NCI-H226 (cell line): ENCODE data around the gene IL3.

Experiments
- DNase-seq: peaks from one replicate; pipeline ENCODE4 v3.0.0-alpha.2; 2015

Gene IL3, protein sequence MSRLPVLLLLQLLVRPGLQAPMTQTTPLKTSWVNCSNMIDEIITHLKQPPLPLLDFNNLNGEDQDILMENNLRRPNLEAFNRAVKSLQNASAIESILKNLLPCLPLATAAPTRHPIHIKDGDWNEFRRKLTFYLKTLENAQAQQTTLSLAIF

DNA sequence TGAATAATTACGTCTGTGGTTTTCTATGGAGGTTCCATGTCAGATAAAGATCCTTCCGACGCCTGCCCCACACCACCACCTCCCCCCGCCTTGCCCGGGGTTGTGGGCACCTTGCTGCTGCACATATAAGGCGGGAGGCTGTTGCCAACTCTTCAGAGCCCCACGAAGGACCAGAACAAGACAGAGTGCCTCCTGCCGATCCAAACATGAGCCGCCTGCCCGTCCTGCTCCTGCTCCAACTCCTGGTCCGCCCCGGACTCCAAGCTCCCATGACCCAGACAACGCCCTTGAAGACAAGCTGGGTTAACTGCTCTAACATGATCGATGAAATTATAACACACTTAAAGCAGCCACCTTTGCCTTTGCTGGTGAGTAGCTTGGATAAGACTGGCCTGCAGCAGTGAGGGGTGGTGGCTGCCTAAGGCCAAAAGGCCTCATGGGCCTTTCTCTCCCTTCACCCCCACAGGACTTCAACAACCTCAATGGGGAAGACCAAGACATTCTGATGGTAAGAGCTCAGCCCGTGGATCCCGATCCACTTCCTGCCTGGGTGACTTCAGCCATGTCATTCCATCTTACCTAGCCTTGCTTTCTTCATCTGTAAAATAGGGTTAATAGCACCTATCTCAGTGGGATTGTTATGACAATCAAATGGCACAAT, at the start of gene IL3:
Gene IL3, plus strand, starts transcription at position 155 of the 661 bp plus-strand sequence. Its CDS starts 52 bp downstream, at position 207.
- DNase-seq: no peak

DNA sequence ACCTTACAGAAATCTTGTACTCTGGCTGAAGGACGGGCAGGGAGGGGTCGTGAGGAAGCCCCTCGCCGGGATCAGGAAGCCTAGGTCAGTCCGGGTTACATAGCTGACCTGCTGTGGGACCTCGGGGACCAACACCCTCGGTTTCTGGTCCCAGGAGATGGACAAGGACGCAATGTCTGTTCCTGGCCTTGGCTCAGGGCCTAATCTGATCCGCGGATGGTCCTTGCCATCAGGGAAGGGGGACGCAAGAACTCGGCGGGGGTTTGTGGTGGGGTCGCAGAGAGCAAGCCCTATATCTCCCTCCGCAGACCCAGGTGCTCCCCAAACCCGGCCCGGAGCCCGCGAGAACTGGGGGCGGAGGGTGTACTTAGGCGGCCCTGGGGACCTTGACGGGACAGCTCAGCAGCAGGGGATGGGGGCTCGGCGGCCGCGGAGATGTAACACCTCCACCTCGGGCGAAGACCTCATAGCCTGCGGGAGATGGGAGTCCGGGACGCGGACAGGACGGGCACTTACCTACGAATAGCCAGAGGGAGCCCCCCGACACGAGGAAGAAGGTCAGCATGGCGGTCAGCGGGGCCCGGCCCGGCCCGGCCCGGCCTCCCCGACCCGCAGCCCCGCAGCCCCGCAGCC, 49.4 kb upstream of the IL3 start:
- DNase-seq: no peak

DNA sequence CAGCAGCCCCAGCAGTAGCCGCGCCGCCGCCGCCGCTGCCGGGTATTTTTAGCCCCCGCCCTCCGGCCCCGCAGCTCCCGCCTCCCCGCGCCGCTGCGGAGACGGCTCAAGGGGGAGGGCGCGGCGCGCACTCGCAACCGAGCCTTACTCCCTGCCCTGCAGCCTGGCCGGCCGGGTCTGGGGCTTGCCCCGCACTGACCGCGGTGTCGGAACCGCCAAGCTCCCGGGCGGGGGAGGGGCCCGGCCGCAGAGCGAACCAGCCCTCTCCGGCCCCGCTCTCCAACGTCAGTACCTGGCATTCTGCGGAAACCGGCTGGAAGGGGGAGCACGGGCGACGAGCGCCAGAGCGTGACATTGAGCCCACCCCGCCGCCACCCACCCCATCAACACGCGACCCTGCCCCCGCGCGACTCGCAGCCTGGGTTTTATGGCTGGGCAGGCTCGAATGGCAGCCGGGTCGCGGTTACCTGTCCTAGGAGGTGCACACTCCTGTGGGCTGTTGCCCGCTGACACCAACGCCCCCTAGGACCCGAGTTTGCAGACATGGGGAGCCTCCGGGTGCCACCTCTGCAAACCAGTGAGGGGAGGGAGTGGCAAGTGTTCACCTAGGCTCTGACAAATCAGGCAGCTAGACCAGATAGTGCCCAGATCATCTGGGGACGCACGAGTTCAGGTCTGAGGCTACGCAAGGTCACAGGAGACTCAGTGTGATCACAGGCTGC, 48.7 kb upstream of the IL3 start, which contains the start of gene ACSL6:
Gene ACSL6, minus strand, starts transcription at position 37 of the 722 bp plus-strand sequence. CDS start 105 bp downstream, outside the sequence.
- DNase-seq: no peak

DNA sequence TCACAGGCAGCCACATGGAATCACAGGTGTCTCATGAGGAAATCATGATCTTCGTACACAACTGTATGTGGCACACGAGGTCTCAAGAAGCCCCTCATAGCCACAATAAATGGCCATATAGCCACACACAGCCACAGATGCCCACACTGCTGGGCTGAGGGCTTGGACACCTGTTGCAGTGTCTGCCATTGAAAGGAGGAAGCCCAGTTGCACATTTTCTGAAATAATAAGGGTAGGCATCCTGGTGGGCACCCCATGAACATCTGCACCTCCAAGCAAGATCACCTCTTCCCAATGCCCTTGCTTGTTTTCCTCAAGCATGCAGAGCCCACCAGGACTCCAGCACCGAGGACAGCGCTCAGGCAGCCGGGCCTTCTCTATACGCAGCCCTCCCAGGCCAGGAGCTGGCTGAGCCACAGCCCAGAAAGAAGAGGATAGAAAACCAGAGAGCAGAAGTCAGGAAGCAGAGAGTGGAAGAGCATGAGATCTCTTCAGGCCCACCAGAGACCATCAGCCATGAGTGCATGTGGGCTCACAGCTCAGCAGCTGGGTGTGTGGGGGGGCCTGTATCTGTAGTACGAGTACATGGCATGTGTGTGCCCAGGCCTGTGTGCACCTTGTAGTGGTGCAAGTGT, 48.0 kb upstream of the IL3 start:
- DNase-seq: peak; percentile 26

DNA sequence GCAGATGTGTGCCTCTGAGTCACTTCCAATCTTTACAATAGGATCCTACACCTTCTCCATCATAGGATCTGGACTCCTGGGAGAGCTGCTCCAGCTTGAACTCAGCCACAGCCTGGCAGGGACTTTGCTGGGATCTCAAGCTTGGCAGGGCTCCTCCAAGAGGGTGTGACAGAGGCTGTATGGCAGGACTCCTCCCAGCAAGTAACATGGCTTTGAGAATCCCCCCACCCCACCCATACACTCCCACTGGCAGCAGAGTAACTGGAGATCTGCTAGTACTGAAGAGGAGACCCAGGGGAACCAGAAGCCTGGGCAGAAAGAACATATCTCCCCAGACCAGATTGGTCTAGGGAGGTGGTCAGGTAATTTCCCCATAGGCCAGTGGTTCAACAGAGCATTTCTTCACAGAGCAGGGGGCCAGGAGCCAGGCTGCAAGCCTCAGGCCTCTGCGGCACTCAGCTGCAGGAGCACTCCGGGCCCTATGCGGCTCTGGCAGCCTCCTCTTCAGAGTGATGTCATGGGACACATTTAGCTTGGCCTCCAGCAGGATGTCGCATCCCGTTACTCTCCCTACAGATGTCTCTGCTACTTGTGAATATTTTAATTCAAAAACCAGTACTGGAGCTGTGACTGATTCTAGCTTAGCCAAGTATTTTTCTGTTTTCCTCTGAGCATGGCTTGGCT, 47.3 kb upstream of the IL3 start:
- DNase-seq: no peak

DNA sequence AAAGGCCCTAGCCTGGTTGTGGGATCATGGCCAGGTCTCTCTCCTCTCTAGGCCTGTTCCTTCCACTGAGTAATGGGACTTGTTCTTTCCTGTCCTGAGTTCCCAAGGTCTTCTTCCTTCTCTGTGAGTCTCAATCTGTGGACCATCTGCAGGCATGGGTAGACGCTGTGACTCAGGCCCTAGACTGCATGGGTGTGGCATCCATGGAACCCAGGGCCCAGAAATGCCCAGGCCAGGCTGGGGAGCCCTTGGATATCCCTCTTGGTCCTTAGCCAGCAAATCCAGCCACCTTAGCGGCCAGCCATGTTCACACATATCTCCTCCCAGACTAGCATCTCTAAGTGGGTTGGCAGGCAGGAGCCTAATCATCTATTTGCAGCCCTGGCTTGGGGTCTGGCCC, 46.7 kb upstream of the IL3 start:
- DNase-seq: no peak

DNA sequence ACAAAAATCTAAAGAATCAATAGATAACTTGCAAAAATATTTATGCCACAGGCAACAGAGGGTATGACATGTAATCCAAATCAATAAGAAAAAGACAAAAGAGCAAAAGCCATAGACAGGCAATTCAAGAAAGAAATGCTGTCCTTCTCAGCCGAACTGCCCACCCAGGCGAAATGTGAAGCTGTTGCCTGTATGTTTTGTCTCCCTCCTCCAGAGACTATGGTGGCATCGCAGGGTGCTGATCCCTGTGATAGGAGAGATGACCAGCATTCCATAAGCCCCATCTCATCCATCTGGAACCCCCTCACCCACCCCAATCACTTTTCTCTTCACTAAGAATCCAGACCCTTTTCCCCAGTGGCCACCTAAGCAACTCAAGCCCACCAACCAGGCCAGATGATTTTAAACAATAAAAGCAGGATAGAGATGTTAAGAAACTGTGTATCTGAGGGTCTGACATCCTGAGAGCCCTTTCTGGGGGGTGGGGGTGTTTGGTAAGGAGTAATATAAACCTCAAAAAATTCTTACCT, 43.7 kb upstream of the IL3 start:
- no peak for DNase-seq

DNA sequence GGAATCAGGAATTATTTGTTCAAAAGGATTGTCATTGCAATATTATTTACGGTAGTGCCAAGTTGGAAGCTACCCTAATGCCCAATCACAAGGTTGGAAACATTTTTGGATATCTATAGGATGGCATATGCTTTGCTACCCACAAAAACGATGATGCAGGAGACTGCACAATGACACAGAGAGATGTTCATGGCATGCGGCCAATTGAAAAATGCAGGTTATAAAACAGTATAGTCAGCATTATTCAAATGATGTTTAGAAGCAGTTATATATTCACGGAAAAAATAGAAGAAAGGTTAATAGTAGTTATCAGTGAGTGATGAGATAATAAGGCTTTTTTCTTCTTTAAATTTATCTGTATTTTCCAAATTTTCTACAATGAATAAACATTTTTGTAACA, 43.1 kb upstream of the IL3 start:
- DNase-seq: no peak

DNA sequence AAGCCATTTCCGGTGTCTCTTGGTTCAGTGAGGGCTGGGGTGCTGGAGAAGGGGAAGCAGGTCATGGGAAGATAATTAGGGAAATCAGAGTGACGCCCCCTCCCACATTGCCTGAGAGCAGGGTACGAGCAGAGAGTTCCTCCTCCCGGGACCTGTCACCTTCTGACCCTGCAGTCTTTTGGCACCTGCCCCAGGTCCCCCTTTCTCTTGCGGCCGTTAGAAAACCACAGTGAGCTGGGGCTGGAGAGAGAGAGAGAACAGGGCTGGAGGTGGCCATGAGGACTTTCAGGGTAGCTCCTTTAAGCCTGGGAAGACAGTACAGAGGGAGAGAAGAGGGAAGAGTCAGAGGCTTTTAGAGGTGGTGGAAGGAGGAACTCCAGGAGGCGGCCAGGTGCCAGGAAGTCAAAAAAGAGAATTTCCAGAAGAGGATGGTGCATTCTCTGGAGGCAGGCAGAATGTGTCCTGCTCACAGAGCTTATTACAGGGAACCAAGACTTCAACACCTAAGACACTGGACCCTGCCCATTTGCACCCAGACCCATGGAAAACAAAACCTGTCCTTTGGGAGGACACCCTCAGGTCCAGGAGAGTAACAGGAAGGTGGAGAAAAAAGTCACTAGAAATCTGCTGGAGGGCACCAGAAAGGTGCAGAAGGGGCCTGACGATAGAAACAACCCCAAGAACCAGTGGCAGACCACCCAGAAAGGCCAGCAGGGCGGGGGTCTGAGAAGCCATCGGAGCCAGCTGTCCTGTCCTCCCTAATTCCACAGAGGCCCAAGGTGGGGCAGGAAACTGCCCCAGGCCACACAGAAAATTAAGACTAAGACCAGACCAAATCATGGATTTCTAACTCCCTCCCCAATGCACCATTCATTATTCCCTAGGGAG, 42.5 kb upstream of the IL3 start:
- no peak for DNase-seq

DNA sequence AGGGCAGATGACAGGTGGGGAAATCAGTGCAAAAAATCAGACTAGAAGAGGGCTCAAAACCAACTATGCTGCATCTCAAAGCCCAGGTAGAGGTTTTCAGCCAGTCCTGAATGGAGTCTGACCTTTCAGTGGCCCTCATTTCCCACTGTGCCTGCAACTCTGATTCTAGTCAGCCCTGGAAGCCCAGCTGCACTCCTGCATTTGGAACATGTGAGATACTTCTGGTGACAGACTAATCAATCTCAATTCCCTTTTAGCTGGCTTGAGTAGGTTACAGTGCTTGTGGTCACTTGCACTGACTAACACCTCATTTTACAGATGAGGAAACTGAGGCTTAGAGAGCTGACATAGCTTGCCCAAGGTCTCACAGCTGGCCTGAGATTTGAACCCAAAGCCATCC, 41.1 kb upstream of the IL3 start:
- no peak for DNase-seq

DNA sequence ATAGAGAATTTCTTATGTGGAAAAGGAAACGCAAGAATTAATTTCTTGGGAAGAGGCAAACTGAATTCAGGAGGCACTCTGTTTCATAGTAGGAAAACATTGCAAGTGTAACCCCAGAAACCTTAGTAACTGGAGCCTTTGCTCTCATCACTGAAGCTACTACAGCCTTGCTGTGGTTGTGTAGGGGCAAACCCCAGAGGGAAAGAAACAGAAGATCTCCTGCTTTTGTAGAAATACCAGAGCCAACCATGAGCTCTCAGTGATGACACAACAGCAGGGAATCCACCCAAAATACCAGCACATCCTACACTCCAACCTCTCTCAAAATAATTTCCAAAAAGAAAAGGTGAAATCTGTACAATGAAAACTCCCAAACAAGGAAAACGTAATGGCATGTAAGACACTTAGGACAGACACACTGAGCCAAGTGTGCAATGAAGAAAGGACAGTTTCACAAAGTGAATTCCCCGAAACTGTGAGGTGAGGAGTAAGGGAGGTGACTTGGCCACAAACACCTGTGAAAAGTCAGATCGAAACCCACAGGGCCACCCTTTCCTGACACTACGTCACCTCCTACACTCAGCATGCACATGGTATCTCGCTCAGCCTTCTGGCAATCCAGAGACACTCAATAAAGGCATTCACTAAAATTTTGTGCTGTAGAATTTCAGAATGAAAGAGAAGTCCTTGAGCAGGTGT, 40.4 kb upstream of the IL3 start:
- no peak for DNase-seq

DNA sequence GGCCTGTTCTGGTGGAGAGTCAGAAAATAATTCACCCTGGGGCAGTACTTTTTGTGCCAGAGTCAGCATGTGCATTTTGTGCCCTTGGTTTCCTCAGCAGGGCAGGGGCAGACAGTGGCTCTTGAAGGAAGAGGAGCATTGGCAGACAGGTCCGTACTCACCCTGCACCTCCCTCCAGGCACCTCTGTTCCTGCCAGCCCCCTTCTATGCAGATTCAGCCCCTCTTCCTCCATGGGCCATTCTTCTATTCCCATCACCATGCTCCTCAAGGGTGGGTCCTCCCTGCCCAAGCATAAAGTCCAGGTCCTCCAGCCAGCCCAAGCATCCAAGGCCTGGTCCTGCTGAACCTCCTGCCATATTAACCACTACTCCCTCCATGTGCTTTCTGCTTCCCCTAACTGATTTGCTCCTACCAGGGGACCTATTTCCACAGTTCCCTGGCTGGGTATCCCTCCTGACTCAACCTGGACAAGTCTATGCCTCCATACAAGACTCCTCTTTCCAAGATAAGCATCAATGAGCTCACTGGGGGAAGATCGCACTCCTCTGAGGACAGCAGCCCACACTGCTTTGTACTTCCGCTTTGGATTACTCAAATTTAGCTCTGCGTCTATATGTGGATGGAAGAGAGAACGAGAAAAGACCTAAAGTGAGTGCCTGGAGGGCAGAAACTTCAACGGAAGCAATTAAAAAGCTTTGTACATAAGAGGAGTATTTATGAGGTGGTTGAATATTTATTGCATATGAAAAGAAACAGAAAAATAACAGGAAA, 39.7 kb upstream of the IL3 start:
- DNase-seq: no peak

DNA sequence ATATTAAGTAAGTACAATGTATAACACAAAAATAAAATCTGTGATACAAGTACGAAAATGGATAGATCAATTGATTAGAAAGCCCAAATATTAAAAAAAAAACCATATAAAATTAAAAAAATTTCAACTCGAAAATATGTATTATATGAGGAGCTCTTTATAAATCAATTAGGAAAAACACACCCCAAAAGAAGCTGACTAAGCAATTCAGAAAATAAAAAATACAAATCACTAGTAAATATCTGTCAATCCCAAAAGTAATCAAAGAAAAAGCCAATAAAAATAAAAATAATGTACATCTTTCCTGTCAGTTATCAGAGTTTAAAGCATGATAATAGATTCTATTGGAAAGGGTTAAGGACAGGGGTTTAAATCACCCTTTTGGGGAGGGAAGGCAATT, 38.8 kb upstream of the IL3 start:
- DNase-seq: no peak

DNA sequence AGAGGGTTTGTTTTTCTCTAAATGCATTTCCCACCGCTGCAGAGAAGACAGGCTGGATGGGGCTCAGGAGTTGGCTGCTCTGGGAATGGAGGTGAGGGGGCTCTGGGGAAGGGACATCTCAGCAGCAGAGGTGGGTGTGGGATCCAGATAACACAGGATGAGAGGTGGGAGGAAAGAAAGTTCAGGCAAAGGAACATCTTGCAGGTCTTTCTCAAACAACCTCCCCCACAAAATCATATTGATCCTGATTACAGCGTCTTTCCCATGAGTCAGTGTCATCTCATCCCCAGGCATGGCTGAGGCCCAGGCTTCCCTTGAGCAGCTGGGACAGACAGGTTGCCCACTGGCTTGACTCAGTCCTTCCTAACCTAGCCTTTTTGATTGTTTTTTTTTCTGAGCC, 37.7 kb upstream of the IL3 start:
- no peak for DNase-seq

DNA sequence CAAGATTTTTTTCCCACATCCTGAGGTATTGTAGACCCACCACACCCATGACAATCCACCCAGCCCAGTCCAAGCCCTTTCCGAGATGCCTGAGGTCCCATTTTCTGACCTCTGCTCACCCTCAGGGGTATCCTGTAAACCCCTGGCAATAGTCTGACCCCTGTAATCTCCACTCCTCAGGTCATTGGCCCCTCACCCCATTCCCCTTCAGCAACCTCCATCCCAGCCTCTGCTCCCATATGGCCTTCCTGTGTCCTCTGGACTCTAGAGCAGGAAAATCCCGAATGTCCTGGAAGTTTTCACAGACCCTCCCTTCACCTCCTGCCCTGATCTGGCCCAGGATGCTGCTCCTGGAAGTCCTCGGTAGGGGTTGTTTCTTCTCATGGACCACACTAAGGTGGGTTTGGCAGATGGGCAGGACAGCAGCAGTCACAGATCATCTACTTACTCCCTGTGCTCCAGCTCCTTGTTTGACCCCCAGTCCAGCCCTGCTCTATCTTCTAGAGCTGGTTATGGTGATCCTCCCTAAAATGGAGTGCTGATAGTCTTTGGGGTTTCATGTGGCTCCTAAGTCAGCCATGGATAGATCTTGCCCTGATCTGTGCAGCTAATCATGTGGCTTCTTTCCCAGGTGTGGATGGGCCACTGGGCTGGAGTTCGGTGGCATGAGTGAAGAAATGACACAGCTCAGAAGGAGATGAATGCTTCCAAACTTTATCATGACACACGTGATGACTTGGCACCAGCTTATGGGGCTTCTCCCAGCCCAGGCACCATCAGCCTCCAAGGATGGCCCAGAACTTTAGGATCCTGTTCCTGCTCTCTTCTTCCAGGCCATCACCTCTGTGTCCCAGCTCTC, 37.0 kb upstream of the IL3 start:
- no peak for DNase-seq

DNA sequence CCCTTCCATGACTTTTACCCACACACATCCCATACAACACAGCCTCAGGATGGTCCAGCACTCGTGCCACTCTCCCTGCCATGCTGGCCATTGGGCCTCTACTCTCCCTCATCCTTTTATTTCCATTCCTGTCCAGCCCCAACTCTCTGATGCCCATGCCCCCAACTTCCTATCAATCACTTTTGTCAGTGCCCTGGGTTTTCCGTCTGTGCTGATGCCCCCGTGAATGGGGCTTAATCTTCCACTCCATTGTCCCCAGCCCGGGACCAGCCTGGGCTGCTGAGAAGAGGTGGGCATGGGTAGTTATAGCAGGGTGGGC, 36.4 kb upstream of the IL3 start:
- no peak for DNase-seq

DNA sequence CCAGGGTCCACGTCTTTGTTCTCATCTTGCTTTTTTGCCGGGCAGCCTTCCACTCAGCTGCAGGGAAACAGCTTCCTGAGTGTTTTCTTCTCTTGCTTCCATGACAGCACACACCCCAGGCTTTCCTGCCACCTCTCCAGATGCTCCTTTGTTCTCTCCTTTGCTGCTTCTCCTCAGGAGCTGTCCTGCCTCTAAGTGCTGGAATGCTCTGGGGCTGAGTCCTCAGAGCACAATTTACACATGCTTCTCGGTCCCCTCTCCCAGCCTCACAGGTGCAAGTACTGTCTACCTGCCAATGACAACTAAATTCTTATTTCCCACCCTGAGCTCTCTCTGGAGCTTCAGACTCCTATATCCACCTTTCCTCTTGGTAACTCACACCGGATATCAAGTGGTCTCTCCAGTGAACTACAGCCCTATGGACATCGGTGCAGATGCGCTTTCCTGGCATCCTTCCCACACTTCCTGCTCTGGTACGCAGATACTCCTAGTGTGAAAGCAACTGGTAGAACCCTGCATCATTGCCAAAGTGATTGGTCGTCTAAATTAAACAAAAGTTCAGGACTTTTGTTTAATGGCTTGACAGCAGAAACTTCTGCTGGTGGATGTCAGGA, 35.6 kb upstream of the IL3 start:
- DNase-seq: no peak

DNA sequence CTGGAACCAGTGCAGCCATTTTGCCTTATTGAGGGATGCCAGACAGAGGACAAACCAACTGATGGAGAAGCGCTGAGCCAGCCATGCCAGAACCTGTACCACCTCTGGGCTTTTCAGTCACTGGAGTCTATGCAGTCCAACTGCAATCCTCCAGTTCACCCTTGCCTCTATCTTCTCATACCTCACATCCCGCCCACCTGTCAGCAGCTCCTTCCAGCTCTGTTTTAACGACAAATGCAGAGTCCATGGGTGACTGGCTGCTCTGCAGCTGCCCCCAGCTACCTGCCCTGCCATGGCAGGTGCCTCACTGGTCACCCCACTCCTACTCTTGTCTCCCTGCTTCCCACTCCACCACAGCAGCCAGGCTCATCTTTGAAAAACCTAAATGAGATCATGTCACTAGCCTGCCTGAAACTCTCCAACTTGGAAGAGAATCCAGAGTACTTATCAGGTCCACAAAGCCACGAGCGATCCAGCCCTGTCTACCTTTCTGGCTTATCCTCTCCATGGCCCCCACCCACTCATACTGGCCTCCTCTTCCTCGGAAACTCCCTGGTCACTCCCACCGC, 35.0 kb upstream of the IL3 start:
- no peak for DNase-seq
